Smooth muscle cell (in vitro differentiated cells): ENCODE results near the gene RIC8A. TPM values are rescaled to one million over a fixed set of nuclear protein-coding genes. Genes with fewer than 3 reads are reported as not detected.

Experiments used
- DNase-seq: peaks from one replicate; lab custom pipeline; 2025; ENCODE audit not compliant: unreplicated experiment; lab: John Stamatoyannopoulos, UW
- H2AFZ ChIP-seq: fragments of 200-600 bp; sonication (generic); 2 replicates; pipeline ENCODE4 v1.6.0; 2016; ENCODE audit warnings: antibody characterized with exemption, low read depth, mild to moderate bottlenecking
- H3F3A ChIP-seq: fragments of 200-600 bp; sonication (generic); 2 replicates; pipeline ENCODE4 v1.6.0; 2017; ENCODE audit warnings: antibody characterized with exemption, low read depth
- H3K27ac ChIP-seq: fragments of 200-600 bp; sonication (generic); 2 replicates; pipeline ENCODE4 v1.5.1; 2016; ENCODE audit warnings: low read depth, mild to moderate bottlenecking
- H3K27me3 ChIP-seq: fragments of 200-600 bp; sonication (generic); 2 replicates; pipeline ENCODE4 v1.6.1; 2016; ENCODE audit warnings: low read depth, mild to moderate bottlenecking
- H3K36me3 ChIP-seq: fragments of 200-600 bp; sonication (generic); 2 replicates; pipeline ENCODE4 v1.5.1; 2016; ENCODE audit warnings: low read depth
- H3K4me1 ChIP-seq: fragments of 200-600 bp; sonication (generic); 2 replicates; pipeline ENCODE4 v1.5.1; 2016; ENCODE audit warnings: low read depth
- H3K4me2 ChIP-seq: fragments of 200-600 bp; sonication (generic); 2 replicates; pipeline ENCODE4 v1.6.0; 2016; ENCODE audit warnings: mild to moderate bottlenecking
- H3K4me3 ChIP-seq: fragments of 200-600 bp; sonication (generic); 2 replicates; pipeline ENCODE4 v1.5.1; 2016; ENCODE audit warnings: mild to moderate bottlenecking
- H3K79me2 ChIP-seq: fragments of 200-600 bp; sonication (generic); 2 replicates; pipeline ENCODE4 v1.6.0; 2016; ENCODE audit warnings: low read depth, mild to moderate bottlenecking
- H3K9ac ChIP-seq: fragments of 200-600 bp; sonication (generic); 2 replicates; pipeline ENCODE4 v1.6.0; 2016; ENCODE audit warnings: low read depth
- H3K9me3 ChIP-seq: fragments of 200-600 bp; sonication (generic); replicated peaks from 2 replicates; pipeline ENCODE4 v1.5.1; 2016; ENCODE audit warnings: low read depth
- H4K20me1 ChIP-seq: fragments of 200-600 bp; sonication (generic); 2 replicates; pipeline ENCODE4 v1.6.0; 2016; ENCODE audit warnings: low read depth
- CTCF ChIP-seq: fragments of 200-600 bp; sonication (generic); IDR thresholded peaks from 2 replicates; pipeline ENCODE4 v1.5.1; 2017; ENCODE audit warnings: borderline replicate concordance, mild to moderate bottlenecking, antibody characterized with exemption; ENCODE audit not compliant: insufficient read depth, poor library complexity, severe bottlenecking
- WGBS: methylation state at CpG from one replicate; pipeline ENCODE4 v1.1.7; 2016; ENCODE audit warnings: low lambda C conversion rate; 5-methylcytosine and 5-hydroxymethylcytosine counted together
- polyA plus RNA-seq: library from polyadenylated mRNA; unstranded; fragments of >200 nt; fragmentation: Nextera tagmentation; extraction: Ambion mirVana; gene quantifications from 2 replicates; pipeline ENCODE4 v1.2.1, GENCODE V29; 2016
- total RNA-seq: library from RNA; depleted of rRNA; stranded (reverse); fragments of >200 nt; gene quantifications from 2 replicates; pipeline ENCODE4 v1.2.3, GENCODE V29; 2014

Gene RIC8A
- total and polyA plus RNA-seq, 2 experiments from 2014 or later: 71.2 to 120 TPM

- Histone ChIP-seq H3K4me2 (peak overlapping the region; percentile 96), H3F3A (peaks cover 27% of the 10 kb centered on the region), H3K27me3 (no peaks in the 10 kb centered on the region), H2AFZ (no peak overlapping the region), H4K20me1 (peaks cover 66% of the 10 kb centered on the region), H3K79me2 (peaks cover 61% of the 10 kb centered on the region), H3K9me3 (no peaks in the 10 kb centered on the region), H3K27ac (peak overlapping the region; percentile 99), H3K4me3 (peak overlapping the region; percentile 94), H3K36me3 (no peaks in the 10 kb centered on the region), H3K9ac (peak overlapping the region; percentile 95), H3K4me1 (peaks cover 17% of the 10 kb centered on the region)
- 69% methylated on average over 29 of the region's 29 CpGs for WGBS
- no peak for TF ChIP-seq CTCF
- DNase-seq: no peak
Observed at GRCh38 chr11:209275-210121, 2.0 kb downstream of the RIC8A start.

GRCh38 chr11:210122-210802 lies 2.8 kb downstream of the RIC8A start:
- H3K79me2 ChIP-seq: peaks cover 54% of the 10 kb centered on the region
- peak overlapping the region; percentile 94 for H3K4me3 ChIP-seq
- H4K20me1 ChIP-seq: peaks cover 59% of the 10 kb centered on the region
- no peaks in the 10 kb centered on the region for H3K9me3 ChIP-seq
- peaks cover 35% of the 10 kb centered on the region for H3F3A ChIP-seq
- H3K4me2 ChIP-seq: peak overlapping the region; percentile 96
- no peaks in the 10 kb centered on the region for H3K36me3 ChIP-seq
- H3K27ac ChIP-seq: peak overlapping the region; percentile 99
- DNase-seq: no peak
- peak overlapping the region; percentile 95 for H3K9ac ChIP-seq
- no peak for TF ChIP-seq CTCF
- WGBS: 91% methylated on average over 9 of the region's 9 CpGs
- H2AFZ ChIP-seq: no peak overlapping the region
- H3K27me3 ChIP-seq: no peaks in the 10 kb centered on the region
- peaks cover 17% of the 10 kb centered on the region for H3K4me1 ChIP-seq

GRCh38 chr11:210803-211180 lies 3.3 kb downstream of the RIC8A start:
- Histone ChIP-seq H3F3A (peaks cover 40% of the 10 kb centered on the region), H4K20me1 (peaks cover 53% of the 10 kb centered on the region), H3K27ac (peak overlapping the region; percentile 99), H3K36me3 (no peaks in the 10 kb centered on the region), H3K4me2 (peak overlapping the region; percentile 96), H3K79me2 (peaks cover 48% of the 10 kb centered on the region), H3K9me3 (no peaks in the 10 kb centered on the region), H3K27me3 (no peaks in the 10 kb centered on the region), H3K4me3 (no peak overlapping the region), H3K4me1 (peaks cover 16% of the 10 kb centered on the region), H3K9ac (peak overlapping the region; percentile 95), H2AFZ (no peak overlapping the region)
- no peak for TF ChIP-seq CTCF
- DNase-seq: no peak
- 97% methylated on average over 5 of the region's 5 CpGs for WGBS
